Measurements from ENCODE around the gene PDE4B.
"Not testable (repeated sequence)": the region's sequence is repeated elsewhere in the genome, so short reads cannot be mapped to it uniquely, and the experiment has no call there.

Gene PDE4B

GRCh38 chr1:65824103-65824502 lies 31.4 kb downstream of the PDE4B start:
- H2AFZ ChIP-seq (ENCODE audit: low read depth, low read length): no peak overlapping the region
- H3K36me3 ChIP-seq (ENCODE audit: insufficient read depth, low read length): no peaks in the 10 kb centered on the region
- no peaks in the 10 kb centered on the region for H3K9me3 ChIP-seq (ENCODE audit: low read length)
- H3K27me3 ChIP-seq (ENCODE audit: insufficient read depth, low read length): no peaks in the 10 kb centered on the region
- peaks cover 6% of the 10 kb centered on the region for H3K4me1 ChIP-seq (ENCODE audit: insufficient read depth, low read length)
- H3K4me3 ChIP-seq (ENCODE audit: low read length): no peak overlapping the region

DNA sequence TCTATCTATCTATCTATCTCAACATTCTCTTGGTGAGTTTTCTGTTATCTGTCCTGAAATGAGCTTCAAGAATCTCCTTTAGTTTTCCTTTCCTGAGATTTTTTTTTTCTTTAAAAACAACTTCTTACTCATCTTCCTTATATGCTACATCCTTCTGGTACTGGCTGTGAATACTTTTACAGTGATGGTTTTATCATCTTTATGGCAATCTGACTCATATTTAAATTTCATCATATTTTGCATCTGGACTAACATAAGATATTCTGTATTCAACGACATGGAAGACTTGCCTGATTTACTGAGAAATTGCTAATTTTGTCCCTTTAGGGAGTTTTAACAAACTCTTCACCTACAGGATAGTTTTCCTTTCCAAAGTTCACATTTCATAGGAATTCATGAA lies 33.0 kb downstream of the PDE4B start:
- Histone ChIP-seq H3K27me3 (ENCODE audit: insufficient read depth, low read length) (no peaks in the 10 kb centered on the region), H2AFZ (ENCODE audit: low read depth, low read length) (no peak overlapping the region), H3K4me3 (ENCODE audit: low read length) (no peak overlapping the region), H3K9me3 (ENCODE audit: low read length) (no peaks in the 10 kb centered on the region), H3K4me1 (ENCODE audit: insufficient read depth, low read length) (peaks cover 6% of the 10 kb centered on the region), H3K36me3 (ENCODE audit: insufficient read depth, low read length) (no peaks in the 10 kb centered on the region)

DNA sequence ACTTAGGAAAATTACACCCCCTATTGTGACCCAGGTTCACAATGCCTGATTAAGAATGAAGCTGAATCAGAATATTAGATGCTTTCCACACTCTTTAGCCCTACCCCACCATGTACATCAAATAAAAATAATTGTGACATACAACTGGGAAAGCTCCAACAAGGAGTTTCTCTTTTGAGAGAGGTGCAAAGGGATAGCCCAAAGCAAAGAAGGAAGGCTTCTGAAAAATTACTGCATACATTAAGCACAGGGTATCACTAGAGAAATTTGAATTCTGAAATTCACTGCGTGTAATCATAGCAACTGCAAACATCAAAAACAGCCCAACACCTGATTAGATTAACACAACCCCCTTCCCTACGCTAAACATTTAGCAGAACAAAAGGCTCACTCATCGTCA lies 34.1 kb downstream of the PDE4B start:
- H3K4me3 ChIP-seq (ENCODE audit: low read length): no peak overlapping the region
- H2AFZ ChIP-seq (ENCODE audit: low read depth, low read length): no peak overlapping the region
- no peaks in the 10 kb centered on the region for H3K4me1 ChIP-seq (ENCODE audit: insufficient read depth, low read length)
- H3K9me3 ChIP-seq (ENCODE audit: low read length): no peaks in the 10 kb centered on the region
- H3K36me3 ChIP-seq (ENCODE audit: insufficient read depth, low read length): no peaks in the 10 kb centered on the region
- H3K27me3 ChIP-seq (ENCODE audit: insufficient read depth, low read length): no peaks in the 10 kb centered on the region

- H3K27me3 ChIP-seq (ENCODE audit: insufficient read depth, low read length): no peaks in the 10 kb centered on the region
- H3K36me3 ChIP-seq (ENCODE audit: insufficient read depth, low read length): no peaks in the 10 kb centered on the region
- H3K4me1 ChIP-seq (ENCODE audit: insufficient read depth, low read length): no peaks in the 10 kb centered on the region
- no peak overlapping the region for H2AFZ ChIP-seq (ENCODE audit: low read depth, low read length)
- H3K4me3 ChIP-seq (ENCODE audit: low read length): no peak overlapping the region
- no peaks in the 10 kb centered on the region for H3K9me3 ChIP-seq (ENCODE audit: low read length)
Measured at GRCh38 chr1:65827346-65827745, 34.7 kb downstream of the PDE4B start.

DNA sequence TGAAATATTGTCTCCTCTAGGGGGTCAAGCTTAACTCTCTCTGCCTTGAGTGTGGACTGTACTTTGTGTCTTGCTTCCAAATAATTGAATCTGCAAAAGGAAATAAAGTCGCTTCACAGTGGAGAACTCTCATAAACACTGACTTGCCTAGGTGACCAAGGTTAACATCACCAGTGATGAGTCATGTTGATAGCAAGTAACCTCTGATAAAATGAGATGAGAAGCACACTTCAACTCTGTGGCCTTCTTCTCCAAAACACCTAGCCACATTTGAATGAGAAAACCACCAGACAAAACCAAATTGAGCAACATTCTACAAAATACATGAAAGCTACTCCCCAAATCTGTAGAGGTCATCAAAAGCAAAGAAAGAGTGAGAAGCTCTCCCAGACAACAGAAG lies 37.6 kb downstream of the PDE4B start:
- Histone ChIP-seq H3K4me1 (ENCODE audit: insufficient read depth, low read length) (no peaks in the 10 kb centered on the region), H3K27me3 (ENCODE audit: insufficient read depth, low read length) (no peaks in the 10 kb centered on the region), H3K4me3 (ENCODE audit: low read length) (no peak overlapping the region), H3K36me3 (ENCODE audit: insufficient read depth, low read length) (no peaks in the 10 kb centered on the region), H3K9me3 (ENCODE audit: low read length) (no peaks in the 10 kb centered on the region), H2AFZ (ENCODE audit: low read depth, low read length) (no peak overlapping the region)

DNA sequence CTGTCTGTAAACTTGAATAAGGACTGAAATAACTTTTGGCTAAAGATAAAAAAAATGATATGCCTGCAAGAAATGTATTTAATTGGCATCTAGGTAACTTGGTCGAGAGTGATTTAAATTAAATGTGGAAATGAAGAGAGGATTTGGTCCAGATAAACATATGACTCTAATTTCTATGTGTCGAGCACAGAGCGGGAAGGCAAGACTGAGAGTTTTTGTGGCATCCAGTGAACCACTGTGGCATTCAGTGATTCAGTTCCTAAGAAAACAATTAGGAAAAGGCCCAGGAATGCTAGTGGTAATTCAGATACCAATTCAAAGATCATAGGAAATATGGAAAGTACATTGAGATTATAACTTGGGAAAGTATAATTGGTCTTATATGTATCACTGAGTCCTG lies 39.6 kb downstream of the PDE4B start:
- Histone ChIP-seq H3K4me1 (ENCODE audit: insufficient read depth, low read length) (no peaks in the 10 kb centered on the region), H3K36me3 (ENCODE audit: insufficient read depth, low read length) (no peaks in the 10 kb centered on the region), H3K9me3 (ENCODE audit: low read length) (no peaks in the 10 kb centered on the region)

GRCh38 chr1:65836686-65837085 lies 44.0 kb downstream of the PDE4B start:
- Histone ChIP-seq H2AFZ (ENCODE audit: low read depth, low read length) (no peak overlapping the region), H3K9me3 (ENCODE audit: low read length) (no peaks in the 10 kb centered on the region), H3K27me3 (ENCODE audit: insufficient read depth, low read length) (no peaks in the 10 kb centered on the region), H3K4me3 (ENCODE audit: low read length) (no peak overlapping the region), H3K36me3 (ENCODE audit: insufficient read depth, low read length) (no peaks in the 10 kb centered on the region), H3K4me1 (ENCODE audit: insufficient read depth, low read length) (no peaks in the 10 kb centered on the region)

More for the DNA sequence above, 39.6 kb downstream of the PDE4B start:
- no peak overlapping the region for H2AFZ ChIP-seq (ENCODE audit: low read depth, low read length)
- no peak overlapping the region for H3K4me3 ChIP-seq (ENCODE audit: low read length)
- no peaks in the 10 kb centered on the region for H3K27me3 ChIP-seq (ENCODE audit: insufficient read depth, low read length)

DNA sequence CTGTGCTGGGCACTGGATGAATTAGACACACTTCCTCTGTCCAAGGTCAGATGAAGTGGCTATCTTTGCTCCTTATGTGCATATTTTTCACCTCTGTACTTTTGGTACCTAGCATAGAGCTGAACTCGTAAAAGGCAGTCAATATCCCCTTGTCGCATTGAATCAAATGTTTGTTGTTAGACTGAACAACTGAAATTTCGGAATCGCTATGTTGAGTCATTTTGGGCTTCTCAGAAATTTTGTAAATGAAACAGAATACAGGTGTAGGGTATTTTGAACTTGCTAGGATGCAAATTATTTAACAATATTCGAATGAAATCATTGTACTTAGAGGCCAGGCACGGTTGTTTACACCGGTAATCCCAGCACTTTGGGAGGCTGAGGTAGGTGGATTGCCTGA lies 48.0 kb downstream of the PDE4B start:
- Histone ChIP-seq H3K9me3 (ENCODE audit: low read length) (no peaks in the 10 kb centered on the region), H3K27me3 (ENCODE audit: insufficient read depth, low read length) (no peaks in the 10 kb centered on the region), H3K4me1 (ENCODE audit: insufficient read depth, low read length) (no peaks in the 10 kb centered on the region), H3K36me3 (ENCODE audit: insufficient read depth, low read length) (no peaks in the 10 kb centered on the region), H2AFZ (ENCODE audit: low read depth, low read length) (no peak overlapping the region), H3K4me3 (ENCODE audit: low read length) (no peak overlapping the region)

- Histone ChIP-seq H3K4me3 (ENCODE audit: low read length) (no peak overlapping the region), H3K4me1 (ENCODE audit: insufficient read depth, low read length) (no peaks in the 10 kb centered on the region), H3K9me3 (ENCODE audit: low read length) (peaks cover 4% of the 10 kb centered on the region), H3K27me3 (ENCODE audit: insufficient read depth, low read length) (no peaks in the 10 kb centered on the region), H3K36me3 (ENCODE audit: insufficient read depth, low read length) (no peaks in the 10 kb centered on the region), H2AFZ (ENCODE audit: low read depth, low read length) (no peak overlapping the region)
Measured at GRCh38 chr1:65844296-65844695, 51.6 kb downstream of the PDE4B start.

GRCh38 chr1:65844821-65845534 lies 52.3 kb downstream of the PDE4B start:
- Histone ChIP-seq H3K4me3 (ENCODE audit: low read length) (no peak overlapping the region), H3K9me3 (ENCODE audit: low read length) (peaks cover 4% of the 10 kb centered on the region), H3K36me3 (ENCODE audit: insufficient read depth, low read length) (no peaks in the 10 kb centered on the region), H3K27me3 (ENCODE audit: insufficient read depth, low read length) (no peaks in the 10 kb centered on the region), H2AFZ (ENCODE audit: low read depth, low read length) (no peak overlapping the region), H3K4me1 (ENCODE audit: insufficient read depth, low read length) (no peaks in the 10 kb centered on the region)

DNA sequence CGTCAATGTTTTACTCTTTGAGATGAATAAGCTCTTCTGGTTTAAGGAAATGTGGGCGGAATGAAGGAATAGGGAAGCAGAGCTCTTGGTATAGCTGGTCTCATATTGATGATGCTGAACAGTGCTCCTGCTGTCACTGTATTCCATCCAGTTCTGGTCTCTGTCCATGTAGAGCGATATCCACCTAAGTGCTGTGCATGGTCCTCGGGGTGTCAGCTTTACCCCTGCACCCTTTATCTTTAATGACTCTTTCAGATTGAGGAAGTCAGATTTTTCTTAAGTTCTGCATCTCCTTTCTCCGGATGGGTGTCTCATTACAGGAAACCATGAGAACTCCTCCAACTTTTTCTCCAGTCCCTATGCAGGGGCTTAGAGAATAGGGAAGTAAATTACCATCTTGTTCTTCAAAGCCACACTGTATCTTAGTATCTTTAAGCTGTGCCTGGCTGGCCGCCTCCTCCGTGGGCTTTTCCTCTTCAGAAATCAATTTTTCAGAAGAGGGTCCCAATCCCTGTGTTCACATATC lies 52.9 kb downstream of the PDE4B start:
- H3K36me3 ChIP-seq (ENCODE audit: insufficient read depth, low read length): no peaks in the 10 kb centered on the region
- peaks cover 4% of the 10 kb centered on the region for H3K9me3 ChIP-seq (ENCODE audit: low read length)
- H3K4me3 ChIP-seq (ENCODE audit: low read length): no peak overlapping the region
- H2AFZ ChIP-seq (ENCODE audit: low read depth, low read length): no peak overlapping the region
- no peaks in the 10 kb centered on the region for H3K4me1 ChIP-seq (ENCODE audit: insufficient read depth, low read length)
- no peaks in the 10 kb centered on the region for H3K27me3 ChIP-seq (ENCODE audit: insufficient read depth, low read length)

- Histone ChIP-seq H3K27me3 (ENCODE audit: insufficient read depth, low read length) (no peaks in the 10 kb centered on the region), H3K36me3 (ENCODE audit: insufficient read depth, low read length) (no peaks in the 10 kb centered on the region), H2AFZ (ENCODE audit: low read depth, low read length) (no peak overlapping the region), H3K9me3 (ENCODE audit: low read length) (peaks cover 4% of the 10 kb centered on the region), H3K4me1 (ENCODE audit: insufficient read depth, low read length) (no peaks in the 10 kb centered on the region), H3K4me3 (ENCODE audit: low read length) (no peak overlapping the region)
Measured at GRCh38 chr1:65846866-65847265, 54.2 kb downstream of the PDE4B start.

GRCh38 chr1:65850281-65850680 lies 57.6 kb downstream of the PDE4B start:
- no peak overlapping the region for H3K4me3 ChIP-seq (ENCODE audit: low read length)
- H3K4me1 ChIP-seq (ENCODE audit: insufficient read depth, low read length): no peaks in the 10 kb centered on the region
- no peaks in the 10 kb centered on the region for H3K36me3 ChIP-seq (ENCODE audit: insufficient read depth, low read length)
- peaks cover 4% of the 10 kb centered on the region for H3K9me3 ChIP-seq (ENCODE audit: low read length)
- no peak overlapping the region for H2AFZ ChIP-seq (ENCODE audit: low read depth, low read length)
- no peaks in the 10 kb centered on the region for H3K27me3 ChIP-seq (ENCODE audit: insufficient read depth, low read length)

GRCh38 chr1:65856591-65856990 lies 63.9 kb downstream of the PDE4B start:
- not testable (repeated sequence) for H3K4me3 ChIP-seq (ENCODE audit: low read length); H3K27me3 ChIP-seq (ENCODE audit: insufficient read depth, low read length); H2AFZ ChIP-seq (ENCODE audit: low read depth, low read length); H3K9me3 ChIP-seq (ENCODE audit: low read length); H3K36me3 ChIP-seq (ENCODE audit: insufficient read depth, low read length); H3K4me1 ChIP-seq (ENCODE audit: insufficient read depth, low read length)

All from neuron (in vitro differentiated cells).